OCI-LY7 (cell line): ENCODE measurements around the gene RPL41.

Source experiments
- EZH2phosphoT487 ChIP-seq: fragments of 200-600 bp; sonication (generic); IDR thresholded peaks from 2 replicates; pipeline ENCODE4 v1.6.1; 2018; ENCODE audit warnings: low read depth, borderline replicate concordance, mild to moderate bottlenecking, mixed run types, antibody characterized with exemption, low read length, moderate library complexity, mixed read lengths
- TF ChIP-seq, protein P1 (sequence below): fragments of 200-600 bp; sonication (generic); conservative IDR thresholded peaks from 2 replicates; pipeline ENCODE4 v1.5.1; 2014; ENCODE audit warnings: mild to moderate bottlenecking, antibody characterized with exemption, low read length, moderate library complexity, mixed read lengths

DNA sequence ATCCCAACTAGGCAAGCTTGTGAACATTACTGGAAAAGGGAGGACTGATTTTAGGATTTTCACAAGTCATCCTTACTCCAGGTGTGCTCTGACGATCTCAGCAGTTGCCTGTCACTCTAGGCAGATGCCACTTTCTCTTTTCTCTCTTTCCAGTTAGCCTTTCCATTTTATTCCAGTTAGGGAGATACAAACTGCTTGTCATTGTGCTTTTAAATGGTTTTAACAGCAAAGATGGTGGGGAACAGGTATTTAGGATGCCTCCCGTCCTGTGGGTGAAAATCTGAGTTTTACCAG lies 10.9 kb upstream of the RPL41 start:
- TF ChIP-seq, protein P1, sequence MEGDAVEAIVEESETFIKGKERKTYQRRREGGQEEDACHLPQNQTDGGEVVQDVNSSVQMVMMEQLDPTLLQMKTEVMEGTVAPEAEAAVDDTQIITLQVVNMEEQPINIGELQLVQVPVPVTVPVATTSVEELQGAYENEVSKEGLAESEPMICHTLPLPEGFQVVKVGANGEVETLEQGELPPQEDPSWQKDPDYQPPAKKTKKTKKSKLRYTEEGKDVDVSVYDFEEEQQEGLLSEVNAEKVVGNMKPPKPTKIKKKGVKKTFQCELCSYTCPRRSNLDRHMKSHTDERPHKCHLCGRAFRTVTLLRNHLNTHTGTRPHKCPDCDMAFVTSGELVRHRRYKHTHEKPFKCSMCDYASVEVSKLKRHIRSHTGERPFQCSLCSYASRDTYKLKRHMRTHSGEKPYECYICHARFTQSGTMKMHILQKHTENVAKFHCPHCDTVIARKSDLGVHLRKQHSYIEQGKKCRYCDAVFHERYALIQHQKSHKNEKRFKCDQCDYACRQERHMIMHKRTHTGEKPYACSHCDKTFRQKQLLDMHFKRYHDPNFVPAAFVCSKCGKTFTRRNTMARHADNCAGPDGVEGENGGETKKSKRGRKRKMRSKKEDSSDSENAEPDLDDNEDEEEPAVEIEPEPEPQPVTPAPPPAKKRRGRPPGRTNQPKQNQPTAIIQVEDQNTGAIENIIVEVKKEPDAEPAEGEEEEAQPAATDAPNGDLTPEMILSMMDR, result no peak
- TF ChIP-seq EZH2phosphoT487, result no peak
